ENCODE measurements around the gene TOP3B. TPM values are rescaled to one million over a fixed set of nuclear protein-coding genes. Genes with fewer than 3 reads are reported as not detected.

Gene TOP3B
- total and polyA plus RNA-seq, 2 experiments from 2014 or later: 35.7 to 77.7 TPM

DNA sequence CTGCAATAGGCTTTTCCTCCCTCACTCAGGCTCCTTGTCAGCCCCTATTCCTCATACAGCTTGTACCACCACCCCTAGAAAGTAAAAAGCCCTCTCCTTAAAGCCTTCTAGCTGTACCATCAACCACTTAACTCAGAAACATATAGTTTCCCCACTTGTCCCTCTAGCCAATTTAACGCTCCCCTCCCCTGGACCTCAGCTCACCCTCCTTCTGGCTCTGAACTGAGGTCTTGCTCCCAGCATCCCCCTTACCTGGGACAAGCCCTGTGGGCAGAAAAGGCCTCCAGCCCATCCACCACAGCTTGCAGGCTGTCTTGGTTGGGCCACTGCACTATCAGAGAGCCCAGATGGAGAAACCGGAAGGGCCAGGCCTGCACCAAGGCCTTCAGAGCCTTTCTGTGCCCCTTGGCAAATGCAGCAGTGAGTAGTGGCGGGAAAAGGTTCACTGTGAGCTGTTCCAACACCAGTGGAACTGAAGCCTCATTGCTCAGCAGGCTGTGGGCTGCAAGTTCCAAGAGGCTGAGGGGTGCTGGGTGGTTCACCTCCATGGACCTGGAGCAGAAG is 12.4 kb upstream of the TOP3B start:
- Histone ChIP-seq H3K27me3 (ENCODE audit: insufficient read depth) (peaks cover 100% of the 10 kb centered on the region), H3K4me2 (no peak overlapping the region), H3K27ac (ENCODE audit: low read depth) (no peak overlapping the region), H3F3A (replicated peaks; ENCODE audit: low read depth) (no peaks in the 10 kb centered on the region), H3K9me2 (ENCODE audit: insufficient read depth) (no peaks in the 10 kb centered on the region), H3K4me3 (no peak overlapping the region), H4K20me1 (replicated peaks; ENCODE audit: insufficient read depth) (no peaks in the 10 kb centered on the region), H3K79me2 (replicated peaks; ENCODE audit: insufficient read depth) (no peaks in the 10 kb centered on the region), H3K36me3 (ENCODE audit: insufficient read depth) (no peaks in the 10 kb centered on the region), H3K4me1 (ENCODE audit: insufficient read depth) (no peaks in the 10 kb centered on the region), H2AFZ (no peak overlapping the region)
- Mint-ChIP-seq H3K9me3 (no peaks in the 10 kb centered on the region), H3K27me3 (ENCODE audit: insufficient read depth, low read depth, poor library complexity) (peaks cover 84% of the 10 kb centered on the region), H3K27ac (no peak overlapping the region), H3K36me3 (ENCODE audit: low read depth) (no peaks in the 10 kb centered on the region; the same call in 2 of the 3 replicates), H3K4me3 (no peak overlapping the region), H3K4me1 (no peaks in the 10 kb centered on the region)
- TF ChIP-seq ZNF462 (CRISPR knock-in tag; IDR thresholded peaks at IDR 0.05) (no peak), ZNF114 (CRISPR knock-in tag; IDR thresholded peaks at IDR 0.05) (no peak), STAT1 (IDR thresholded peaks at IDR 0.05; ENCODE audit: unreplicated experiment) (no peak)
- TF ChIP-seq, protein P1, sequence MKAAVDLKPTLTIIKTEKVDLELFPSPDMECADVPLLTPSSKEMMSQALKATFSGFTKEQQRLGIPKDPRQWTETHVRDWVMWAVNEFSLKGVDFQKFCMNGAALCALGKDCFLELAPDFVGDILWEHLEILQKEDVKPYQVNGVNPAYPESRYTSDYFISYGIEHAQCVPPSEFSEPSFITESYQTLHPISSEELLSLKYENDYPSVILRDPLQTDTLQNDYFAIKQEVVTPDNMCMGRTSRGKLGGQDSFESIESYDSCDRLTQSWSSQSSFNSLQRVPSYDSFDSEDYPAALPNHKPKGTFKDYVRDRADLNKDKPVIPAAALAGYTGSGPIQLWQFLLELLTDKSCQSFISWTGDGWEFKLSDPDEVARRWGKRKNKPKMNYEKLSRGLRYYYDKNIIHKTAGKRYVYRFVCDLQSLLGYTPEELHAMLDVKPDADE (IDR thresholded peaks at IDR 0.05): no peak
- DNase-seq (ENCODE audit: low spot score) (no peak), ATAC-seq (no peak)

All from GM23338 (cell line).